DND-41 (cell line): ENCODE results near the gene VMO1.
A peak's percentile ranks its signal among the peaks of the same experiment; 100 is the strongest.

Experiments used
- EZH2 ChIP-seq: IDR thresholded peaks from 3 replicates; pipeline ENCODE4 v1.6.1; 2012; ENCODE audit warnings: borderline replicate concordance, low read depth, mild to moderate bottlenecking, moderate library complexity, low read length, inconsistent platforms; ENCODE audit not compliant: severe bottlenecking
- TF ChIP-seq, protein P1 (sequence below): IDR thresholded peaks from 2 replicates; pipeline ENCODE4 v1.5.1; 2012; ENCODE audit warnings: borderline replicate concordance, low read length, moderate library complexity, mild to moderate bottlenecking; ENCODE audit not compliant: poor library complexity, severe bottlenecking; ENCODE audit errors: extremely low read depth

DNA sequence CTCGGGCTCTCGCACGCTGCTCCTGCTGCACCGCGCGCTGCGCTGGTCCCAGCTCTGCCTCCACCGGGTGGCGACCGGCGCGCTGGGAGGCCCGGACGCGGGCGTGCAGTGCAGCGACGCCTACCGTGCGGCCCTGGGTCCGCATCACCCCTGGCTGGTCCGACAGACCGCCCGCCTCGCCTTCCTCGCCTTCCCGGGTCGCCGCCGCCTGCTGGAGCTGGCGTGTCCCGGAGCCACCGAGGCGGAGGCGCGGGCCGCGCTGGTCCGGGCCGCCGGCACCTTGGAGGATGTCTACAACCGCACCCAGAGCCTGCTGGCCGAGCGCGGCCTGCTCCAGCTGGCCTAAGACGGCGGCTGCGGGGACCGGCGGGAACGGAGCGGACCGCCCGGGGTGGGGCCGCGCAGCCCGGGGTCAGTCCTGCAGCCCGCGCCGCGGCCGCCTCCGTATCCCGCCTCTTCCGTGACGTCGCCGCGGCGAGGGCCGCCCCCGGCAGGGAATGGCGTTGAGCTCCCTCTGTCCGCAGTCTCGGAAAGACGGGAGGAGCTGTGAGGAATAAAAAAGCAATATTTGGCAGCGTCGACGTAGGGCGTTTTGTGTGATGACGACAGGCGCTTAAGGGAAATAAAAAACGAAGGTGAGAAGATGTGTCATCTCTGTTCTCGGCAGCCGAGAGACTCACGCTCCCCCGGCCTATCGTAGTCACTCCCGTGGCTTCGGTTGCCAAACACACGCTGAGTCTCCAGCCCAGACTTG is 4.0 kb upstream of the VMO1 start:
- TF ChIP-seq, protein P1, sequence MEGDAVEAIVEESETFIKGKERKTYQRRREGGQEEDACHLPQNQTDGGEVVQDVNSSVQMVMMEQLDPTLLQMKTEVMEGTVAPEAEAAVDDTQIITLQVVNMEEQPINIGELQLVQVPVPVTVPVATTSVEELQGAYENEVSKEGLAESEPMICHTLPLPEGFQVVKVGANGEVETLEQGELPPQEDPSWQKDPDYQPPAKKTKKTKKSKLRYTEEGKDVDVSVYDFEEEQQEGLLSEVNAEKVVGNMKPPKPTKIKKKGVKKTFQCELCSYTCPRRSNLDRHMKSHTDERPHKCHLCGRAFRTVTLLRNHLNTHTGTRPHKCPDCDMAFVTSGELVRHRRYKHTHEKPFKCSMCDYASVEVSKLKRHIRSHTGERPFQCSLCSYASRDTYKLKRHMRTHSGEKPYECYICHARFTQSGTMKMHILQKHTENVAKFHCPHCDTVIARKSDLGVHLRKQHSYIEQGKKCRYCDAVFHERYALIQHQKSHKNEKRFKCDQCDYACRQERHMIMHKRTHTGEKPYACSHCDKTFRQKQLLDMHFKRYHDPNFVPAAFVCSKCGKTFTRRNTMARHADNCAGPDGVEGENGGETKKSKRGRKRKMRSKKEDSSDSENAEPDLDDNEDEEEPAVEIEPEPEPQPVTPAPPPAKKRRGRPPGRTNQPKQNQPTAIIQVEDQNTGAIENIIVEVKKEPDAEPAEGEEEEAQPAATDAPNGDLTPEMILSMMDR = peak; percentile 80
- TF ChIP-seq EZH2 = no peak
